Cortex of kidney (tissue), 1 donor: ENCODE measurements around the gene MTA3.

ENCODE experiments used
- DNase-seq: peaks from one replicate; lab custom pipeline; 2025; lab: John Stamatoyannopoulos, UW

Gene MTA3

DNA sequence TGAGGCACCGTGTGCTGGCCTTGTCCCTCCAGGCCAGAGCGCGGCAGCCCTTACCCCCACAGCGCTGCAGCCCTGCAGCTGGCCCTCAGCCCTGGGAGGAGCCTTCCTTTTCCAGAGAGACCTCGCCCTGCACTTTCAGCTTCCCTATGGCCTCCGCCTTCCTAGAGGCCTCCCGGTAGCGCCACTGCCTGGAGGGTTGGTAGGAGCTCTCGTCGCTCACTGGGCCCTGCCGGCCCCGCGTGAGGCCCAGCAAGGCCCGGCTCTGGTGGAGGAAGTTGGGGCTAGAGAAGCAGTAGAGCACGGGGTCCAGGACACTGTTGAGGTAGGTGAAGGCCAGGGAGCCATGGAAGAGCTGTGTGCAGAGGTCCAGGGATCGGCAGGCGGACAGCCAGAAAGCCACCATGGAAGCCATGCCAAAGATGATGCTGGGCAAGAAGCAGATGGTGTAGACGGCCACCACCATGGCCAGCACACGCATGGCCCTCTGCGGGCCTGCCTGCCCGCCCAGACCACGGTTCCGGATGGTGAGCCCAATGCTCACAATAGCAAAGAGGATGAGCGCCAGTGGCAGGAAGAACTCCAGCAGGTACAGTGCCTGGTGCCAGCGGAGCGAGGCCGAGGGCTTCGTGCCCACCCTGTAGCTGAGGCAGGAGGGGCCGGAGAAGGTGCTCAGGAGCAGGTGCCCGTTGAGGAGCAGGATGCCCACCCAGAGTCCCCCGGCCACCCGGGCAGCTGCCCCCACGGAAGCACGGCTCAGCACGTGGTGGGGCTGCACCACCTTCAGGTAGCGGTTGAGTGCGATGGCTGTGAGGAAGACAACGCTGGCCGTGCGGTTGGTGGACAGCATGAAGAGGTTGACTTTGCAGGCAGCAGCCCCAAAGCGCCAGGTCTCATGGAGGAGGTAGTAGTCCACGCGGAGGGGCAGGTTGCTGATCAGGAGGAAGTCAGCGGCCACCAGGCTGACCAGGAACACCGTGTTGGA lies 194.7 kb downstream of the MTA3 start:
- no peak for DNase-seq

DNA sequence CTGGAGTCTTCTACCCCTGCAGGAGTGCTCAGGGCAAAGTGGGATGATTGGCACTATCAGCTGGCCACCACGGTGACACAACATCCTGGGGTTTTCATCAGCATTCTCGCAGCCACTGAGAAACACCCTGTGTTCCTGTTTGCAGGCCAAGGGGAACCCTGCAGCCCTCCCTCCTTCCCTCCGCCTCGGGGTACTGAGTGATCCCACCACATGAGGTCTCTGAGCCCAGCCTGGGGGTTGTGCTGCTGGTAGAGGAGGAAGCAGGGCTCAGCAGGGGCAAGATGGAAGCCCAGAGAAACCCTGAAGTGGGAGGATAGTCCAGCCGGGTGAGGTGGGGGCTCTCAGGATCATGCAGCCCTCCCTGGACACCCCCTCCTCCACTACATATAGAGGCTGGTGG lies 195.7 kb downstream of the MTA3 start, which contains the start of gene OXER1:
TSS of gene OXER1 (minus strand) at position 40 of the 400 bp plus-strand sequence. CDS start 73 bp downstream, outside the sequence.
- no peak for DNase-seq

DNA sequence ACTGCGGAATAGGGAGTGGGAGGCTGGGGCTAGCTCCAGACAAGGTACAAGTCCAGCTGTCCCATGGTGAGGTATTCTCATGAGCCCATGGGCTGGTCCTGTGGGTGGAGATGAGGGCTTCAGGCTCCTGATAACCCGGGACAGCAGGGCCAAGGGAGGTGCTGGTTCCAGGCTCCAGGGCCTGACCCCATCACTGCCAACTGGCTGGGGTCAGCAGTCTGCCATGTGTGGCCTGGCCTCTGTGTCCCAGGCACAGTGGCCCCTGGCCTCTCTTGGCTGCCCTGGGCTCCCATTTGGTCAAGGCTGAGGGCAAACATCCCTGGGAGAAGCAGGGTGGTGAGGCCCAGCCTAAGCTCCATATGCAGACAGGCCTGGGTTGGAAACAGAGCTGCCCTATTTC lies 196.5 kb downstream of the MTA3 start:
- no peak for DNase-seq

DNA sequence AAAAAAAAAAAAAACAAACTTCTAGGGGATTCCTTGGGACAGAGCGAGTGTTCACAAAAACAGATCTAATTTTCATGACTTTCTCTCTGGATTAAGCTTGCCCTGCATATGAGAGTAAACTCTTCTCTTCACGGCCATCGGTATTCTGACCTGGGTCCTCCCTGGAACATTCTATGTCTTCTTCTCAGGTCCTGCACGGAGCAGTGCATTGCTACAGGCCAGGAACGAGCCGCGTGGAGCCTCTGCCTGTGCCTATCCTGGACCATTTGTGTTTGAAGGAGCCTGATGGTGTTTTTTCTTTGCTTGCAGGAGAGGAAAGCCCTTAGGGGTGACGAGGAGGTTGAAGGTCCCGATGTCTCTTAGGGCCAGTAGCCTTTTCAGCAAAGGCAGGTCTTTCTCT lies 197.3 kb downstream of the MTA3 start:
- DNase-seq, result no peak

DNA sequence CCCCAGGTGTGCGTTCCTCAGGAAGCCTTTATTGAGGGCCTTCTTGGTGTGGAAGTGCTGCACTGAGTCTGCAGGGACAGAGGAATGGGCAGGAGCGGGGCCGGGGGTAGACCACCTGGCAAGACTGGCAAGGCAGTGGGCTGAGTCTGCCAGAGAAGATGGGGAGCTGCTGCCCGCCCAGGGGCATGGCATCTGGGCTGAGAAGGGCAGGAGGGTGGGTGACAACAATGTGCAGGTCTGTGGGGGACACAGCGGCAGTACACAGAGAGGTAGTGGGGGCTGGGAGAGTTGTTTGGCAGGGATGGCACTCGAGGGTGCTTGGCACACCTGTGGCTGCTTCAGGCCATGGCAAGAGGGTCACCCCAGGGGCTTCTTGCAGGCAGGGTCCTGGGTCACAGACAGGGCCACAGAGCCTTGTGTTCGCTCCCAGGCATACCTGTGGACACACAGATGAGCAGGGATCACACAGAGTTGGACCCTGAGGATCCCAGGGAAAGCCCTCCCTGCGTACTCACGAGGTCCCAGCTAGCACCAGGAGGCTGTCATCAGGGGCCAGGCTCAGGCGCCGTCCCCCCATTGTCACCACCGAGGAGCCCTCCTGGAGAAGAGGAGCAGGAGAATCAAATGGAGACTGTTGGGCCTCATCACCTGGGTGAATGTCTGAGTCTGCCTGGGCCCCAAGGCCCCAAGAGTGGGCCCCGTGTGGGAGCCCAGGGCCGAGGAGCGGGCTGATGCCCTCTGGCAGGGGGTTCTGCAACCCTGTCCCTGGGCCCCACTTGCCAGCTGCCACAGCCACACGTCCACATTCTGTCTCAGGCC lies 198.9 kb downstream of the MTA3 start:
- DNase-seq, result no peak

DNA sequence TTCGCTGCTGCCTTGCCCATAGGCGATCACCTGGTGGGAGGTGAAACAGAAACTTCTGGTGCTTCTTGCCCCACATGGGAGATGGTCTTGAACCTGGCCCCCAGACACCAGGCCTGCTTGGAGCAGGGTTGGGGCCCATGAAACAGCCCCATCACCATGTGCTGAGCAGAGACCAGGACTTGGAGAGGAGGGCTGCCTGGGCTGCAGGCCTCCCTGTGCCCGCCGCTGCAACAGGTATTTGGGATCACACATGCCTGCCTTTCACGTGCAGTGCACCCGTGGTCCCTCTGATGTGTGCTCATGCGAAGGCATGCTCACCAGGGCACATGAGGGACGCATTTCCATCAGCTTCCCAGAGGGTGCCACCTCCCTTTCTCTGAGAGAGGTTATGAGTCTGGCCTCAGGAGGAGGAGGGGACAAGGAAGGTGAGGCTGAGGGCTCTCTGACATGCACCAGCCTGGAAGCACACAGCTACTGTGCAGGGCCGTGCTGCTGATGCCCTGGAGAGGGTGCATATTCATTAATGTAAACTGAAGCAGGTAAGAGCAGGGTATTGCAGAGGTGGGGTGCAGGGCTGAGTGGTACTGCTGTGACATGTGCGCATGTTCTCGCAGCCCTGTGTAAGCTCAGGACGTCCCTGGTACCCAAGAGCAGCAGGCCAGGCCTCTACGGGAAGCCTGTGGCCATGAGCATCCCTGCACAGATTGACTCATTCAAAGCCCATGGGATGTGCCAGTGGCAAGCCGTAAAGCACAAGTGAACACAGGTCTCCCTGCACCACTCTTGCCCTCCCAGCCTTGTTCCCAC lies 199.7 kb downstream of the MTA3 start:
- no peak for DNase-seq

DNA sequence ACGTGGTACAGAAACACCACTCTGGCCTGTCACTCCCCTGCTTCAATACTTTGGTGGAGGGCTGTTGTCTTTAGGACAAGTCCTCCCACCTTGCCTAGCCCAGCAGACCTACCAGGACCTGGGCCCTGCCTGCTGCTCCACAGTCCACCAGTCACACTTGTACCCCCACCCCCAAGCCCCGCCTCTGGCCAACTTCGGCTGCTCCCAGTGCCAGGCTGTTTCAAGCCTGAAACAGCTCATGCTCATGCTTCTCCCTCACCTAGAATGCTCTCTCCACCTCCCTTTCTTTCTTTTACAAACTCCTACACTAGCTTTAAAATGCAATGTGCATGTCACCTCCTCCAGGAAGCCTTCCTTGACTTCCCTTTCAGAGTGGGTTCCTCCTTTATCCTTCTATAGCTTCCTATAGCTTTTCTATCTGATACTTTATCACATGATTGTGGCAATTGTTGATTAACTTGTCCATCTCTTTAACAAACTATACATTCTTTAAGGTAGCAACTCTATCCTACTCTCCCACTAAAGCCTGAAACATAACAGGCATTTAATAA lies 200.3 kb downstream of the MTA3 start:
- no peak for DNase-seq

DNA sequence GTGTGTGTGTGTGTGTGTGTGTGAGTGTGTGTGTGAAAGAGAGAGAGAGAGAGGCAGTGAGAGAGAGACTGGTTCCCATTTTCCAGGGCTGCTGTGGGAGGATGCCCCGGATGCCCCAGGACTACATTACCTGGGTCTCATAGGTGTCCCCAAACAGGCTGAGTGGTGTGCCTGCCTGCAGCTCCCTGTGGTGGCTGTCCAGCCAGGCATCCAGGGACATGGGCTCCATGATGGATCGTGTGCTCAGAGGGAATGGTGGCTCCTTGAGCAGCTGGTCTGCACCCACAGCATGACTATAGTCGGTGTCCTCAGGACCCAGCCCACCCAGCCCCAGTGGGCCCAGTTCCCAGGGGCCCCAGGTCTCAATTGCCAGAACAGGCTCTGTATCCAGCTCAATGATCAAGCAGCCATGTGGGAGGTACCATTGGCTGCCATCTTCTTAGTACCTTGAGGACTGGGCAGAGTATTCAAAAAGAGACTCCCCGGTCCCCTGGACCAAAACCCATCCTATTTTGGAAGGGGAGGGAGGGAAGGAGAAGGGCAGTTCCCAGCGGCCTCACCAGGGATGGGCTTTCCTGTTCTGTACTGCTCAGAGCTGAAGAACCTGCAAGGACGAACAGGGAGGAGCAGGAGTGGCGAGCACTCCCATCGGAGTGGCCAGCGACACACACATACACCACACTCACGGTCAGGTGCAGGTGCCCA lies 201.3 kb downstream of the MTA3 start:
- DNase-seq, result no peak

DNA sequence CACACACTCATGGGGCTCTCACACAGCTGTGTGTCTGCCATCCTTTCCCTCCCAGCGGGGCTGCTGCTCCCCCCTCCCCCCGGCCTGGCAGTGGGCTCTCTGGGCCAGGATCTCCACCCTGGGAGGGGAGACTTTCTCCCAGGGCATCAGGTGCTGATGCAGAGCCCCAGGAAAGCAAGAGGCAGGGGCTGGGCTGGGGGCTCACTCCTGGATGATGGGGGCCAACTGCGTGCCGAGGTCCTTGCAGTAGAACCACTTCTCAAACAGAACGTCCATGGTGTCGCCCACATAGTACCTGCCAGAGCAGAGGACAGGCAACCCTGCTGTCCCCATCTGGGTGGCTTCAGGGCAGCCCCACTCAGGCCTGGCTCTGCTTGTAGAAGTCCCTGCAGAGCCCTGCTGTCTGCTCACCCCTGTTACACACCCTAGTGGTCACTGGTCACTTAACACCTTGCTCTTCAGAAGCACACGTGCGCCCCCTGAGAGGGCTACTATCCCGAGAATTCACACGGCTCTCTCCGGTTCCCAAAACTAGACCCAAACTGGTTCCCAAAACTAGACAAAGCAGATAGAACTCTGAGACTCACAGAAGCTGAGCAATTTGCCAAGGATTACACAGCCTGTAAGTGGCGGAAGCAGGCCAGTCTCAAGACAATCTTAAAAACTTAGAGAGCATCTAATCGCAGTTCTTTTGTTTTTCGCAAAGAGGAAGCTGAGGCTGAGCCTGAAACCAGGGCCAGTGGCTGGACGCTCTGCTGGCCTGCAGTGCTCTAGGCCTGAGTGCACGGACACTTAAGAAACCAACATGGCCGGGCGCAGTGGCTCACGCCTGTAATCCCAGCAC lies 202.1 kb downstream of the MTA3 start:
- no peak for DNase-seq

DNA sequence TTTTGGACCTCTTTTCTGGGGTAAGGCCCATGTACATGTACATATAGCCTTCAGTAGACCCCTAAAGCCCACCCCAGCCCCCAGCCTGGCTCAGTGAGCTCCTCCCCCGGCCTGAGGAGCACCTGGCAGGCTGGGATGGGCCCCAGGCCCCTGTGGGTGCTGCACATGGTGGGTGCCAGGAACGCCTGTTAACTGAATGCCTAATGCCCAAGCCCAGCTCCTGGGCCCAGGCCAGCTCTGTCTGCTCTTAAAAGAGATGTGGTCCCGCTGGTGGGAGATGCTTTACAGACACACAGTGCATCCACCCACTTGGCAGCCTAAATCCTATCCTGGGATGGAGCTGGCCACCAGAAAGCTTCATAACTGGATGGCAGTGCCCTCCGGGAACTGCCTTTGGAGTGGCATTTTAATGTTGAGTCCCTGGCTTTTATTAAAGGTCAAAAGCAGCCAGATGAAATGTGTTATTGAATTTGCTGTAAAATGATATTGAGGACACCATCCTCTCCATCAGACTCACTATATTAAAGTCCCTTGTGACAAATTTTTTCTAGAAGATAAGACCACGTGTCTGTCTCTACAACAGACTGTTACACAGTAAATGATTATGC lies 203.2 kb downstream of the MTA3 start:
- DNase-seq, result no peak

DNA sequence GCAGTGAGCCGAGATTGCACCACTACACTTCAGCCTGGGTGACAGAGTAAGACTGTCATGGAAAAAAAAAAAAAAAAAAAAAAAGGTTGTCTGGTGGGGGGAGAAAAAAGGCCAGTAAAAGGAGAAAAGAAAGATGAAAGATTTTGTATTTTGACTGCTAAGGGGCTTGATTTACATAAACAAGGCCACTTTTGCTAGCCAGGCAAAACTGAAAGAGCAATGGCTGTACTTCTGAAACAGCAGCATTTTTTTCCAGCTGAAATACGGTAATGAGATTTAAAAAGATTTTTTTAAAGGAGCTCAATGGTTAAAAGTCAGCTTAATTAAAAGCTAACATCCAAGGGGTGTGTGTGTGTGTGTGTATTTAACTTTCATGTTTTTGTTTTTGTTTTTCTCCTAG lies 206.8 kb downstream of the MTA3 start:
- no peak for DNase-seq

DNA sequence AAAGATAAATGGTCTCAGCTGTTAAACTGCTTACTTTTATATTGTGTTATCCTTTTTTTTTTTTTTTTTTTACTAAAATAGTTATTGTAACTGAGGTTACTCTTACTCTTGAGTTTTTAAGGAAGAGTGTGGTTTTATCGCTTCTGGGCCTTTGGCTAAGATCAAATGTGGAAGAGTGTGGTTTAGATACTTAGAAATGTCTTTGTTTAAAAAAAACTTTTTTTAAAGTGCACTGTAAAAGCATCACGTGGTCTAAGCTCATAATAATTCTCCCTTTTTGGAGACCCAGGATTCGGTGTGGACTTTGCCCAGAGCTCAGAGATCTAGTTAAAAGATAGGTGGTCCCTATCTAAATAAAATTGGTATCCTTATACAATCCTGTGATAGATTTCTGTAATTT lies 207.4 kb downstream of the MTA3 start:
- DNase-seq, result no peak

DNA sequence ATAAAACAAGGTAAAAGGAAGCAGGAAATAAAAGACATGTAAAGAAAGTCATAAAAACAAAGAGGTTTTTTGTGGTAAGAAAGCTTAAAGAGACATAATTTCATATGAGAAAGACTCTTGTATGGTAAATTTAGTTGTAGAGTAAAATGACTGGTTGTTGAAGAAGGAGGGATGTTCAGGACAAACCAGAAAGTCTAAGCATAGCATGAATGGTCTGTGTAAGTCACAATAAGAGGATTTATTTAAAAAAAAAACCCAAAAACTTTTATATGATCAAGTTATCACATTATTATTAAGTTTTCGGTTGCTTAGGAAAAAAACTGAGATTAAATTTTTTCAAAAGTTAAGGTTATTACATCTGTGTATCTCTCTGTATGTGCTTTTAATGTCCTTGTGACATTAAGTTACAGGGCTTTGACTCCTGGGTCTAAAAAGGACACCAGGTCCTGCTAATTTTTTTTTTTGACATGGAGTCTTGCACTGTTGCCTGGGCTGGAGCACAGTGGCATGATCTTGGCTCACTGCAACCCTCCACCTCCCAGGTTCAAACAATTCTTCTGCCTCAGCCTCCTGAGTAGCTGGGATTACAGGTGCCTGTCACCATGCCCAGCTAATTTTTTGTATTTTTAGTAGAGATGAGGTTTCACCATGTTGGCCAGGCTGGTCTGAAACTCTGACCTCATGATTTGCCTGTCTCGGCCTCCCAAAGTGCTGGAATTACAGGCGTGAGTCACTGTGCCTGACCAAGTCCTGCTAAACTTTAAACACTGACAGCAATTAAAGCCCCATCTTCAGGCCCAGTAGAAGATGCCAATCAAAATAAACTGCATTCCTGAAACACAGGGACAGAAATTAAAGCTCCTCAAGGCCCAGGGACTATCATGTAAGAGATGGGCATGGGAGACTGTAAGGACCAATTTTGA lies 209.7 kb downstream of the MTA3 start:
- DNase-seq, result no peak

DNA sequence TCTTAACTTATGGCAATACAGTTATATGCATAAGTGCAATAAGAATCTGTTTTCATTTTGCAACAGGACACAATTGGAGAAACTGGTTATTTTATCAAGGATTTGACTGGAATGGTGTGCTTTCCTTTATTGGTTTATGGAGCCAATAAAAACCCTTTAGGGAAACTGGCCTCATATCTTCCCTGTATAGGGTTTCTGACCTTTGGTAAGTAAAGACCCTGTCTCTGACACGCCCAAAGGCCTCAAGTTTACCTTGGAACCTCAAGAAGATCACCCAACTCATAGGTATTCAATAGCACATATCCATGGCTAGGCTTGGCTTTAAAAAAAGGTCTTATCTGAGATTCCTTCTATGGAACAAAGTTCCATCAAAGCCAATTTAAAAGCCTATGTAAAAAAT lies 212.7 kb downstream of the MTA3 start:
- no peak for DNase-seq

DNA sequence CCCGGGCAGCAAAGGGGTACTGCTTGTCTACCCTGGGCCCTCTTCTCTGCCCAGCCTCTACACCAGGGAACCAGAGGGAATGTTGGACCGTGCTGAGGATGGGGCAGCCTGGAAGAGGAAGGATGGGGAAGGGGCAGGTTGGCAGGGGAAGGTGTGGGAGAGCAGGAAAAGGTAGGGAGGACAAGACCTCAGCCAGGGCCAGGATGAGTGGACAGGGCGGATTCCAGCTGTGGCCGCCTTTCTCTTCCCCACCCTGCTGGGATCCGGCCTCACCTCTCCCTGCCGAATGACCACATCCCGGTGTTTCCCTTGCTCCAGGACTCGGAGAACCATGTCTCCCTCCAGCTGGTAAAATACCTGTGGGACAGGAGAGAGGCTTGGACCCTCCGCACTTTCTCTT lies 215.1 kb downstream of the MTA3 start:
- DNase-seq, result no peak

DNA sequence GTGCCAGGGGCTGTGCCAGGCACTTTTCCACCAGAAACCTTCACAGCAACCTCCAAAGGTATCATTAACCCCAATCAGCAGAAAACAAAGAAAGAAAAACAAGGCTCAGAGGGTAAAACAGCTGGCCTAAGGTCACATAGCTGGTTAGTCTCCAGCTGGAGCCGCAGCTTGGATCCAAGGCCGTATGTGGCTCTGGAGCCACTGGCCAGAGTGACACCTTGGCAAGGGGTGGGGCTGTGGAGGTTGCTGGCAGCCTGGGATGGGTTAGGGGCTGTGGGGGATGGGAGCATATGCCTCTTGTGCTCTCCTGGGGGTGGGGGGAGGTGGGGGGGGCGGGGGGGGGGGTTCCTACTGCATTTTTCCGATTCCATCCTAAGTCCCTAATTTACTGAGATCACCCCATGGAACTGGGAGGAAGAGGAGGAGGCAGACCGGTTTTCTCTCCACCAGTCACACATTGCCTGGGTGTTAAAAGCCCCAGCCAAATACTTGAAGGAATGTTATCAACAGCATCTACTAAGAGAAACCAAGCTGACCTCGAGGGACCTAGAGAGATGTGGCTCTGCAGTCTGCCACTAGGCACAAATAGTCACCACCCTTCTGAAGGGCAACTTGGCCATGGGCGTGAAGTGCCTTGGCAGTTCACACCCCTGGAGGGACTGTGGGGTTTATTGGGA lies 215.9 kb downstream of the MTA3 start:
- DNase-seq, result no peak

DNA sequence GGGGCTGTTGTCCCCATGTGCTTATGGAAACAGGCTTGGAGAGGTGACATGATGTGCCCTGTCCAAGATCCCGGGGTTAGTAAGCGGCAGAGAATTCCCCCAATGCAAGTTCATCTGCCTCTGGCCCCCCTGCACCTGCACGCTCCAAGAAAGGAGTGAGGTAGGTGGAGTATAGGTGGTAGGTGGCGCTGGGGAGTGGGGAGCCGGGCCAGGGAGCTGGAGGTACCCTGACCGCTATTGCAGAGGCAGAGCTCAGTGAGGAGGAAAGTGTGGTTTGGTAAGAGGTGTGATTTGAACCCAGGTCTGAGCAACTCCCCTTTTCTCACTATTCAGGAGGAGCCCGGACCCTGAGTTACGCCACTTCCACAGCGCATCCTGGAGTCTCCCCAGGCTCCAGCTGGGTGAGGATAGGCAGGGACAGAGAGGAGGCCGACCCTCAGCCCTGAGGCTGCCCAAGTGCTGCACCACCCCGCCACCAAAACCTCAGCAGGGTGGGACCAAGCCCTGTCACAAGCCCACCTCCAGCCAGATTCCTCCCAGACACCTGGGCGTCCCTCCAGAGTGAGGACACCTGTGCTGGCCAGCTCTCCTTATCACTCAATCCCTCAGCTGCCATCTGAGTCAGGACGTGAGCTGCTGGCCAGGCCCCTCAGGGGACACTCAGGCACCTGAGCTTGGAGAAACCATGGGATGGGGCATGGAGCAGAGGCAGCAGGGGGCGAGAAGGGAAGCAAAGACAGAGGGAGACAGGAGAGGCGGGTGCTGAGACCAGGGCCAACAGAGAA lies 218.3 kb downstream of the MTA3 start:
- DNase-seq, result no peak
